Duodenal mucosa (tissue), 2 donors: Measurements from ENCODE around the gene PARP1.

Source experiments
- H3K27ac ChIP-seq: one replicate; pipeline ENCODE4 v1.7.0; 2013; ENCODE audit warnings: low read depth, low read length
- H3K27me3 ChIP-seq, 2 donors: one replicate each; pipeline ENCODE4 v1.7.0; 2013; ENCODE audit warnings: low read length in 2 of 2, control low read depth in 1 of 2; ENCODE audit not compliant: insufficient read depth in 2 of 2, control insufficient read depth in 1 of 2
- H3K36me3 ChIP-seq, 2 donors: one replicate each; pipeline ENCODE4 v1.7.0; 2013; ENCODE audit warnings: low read length in 2 of 2, control low read depth in 1 of 2; ENCODE audit not compliant: insufficient read depth in 2 of 2, control insufficient read depth in 1 of 2
- H3K4me1 ChIP-seq, 2 donors: one replicate each; pipeline ENCODE4 v1.7.0; 2013; ENCODE audit warnings: low read length in 2 of 2, control low read depth in 1 of 2; ENCODE audit not compliant: insufficient read depth in 2 of 2, control insufficient read depth in 1 of 2
- H3K4me3 ChIP-seq, 2 donors: one replicate each; pipeline ENCODE4 v1.7.0; 2013; ENCODE audit warnings: low read length in 2 of 2, low read depth in 1 of 2
- H3K9ac ChIP-seq, 2 donors: one replicate each; pipeline ENCODE4 v1.7.0; 2013; ENCODE audit warnings: low read length in 2 of 2, low read depth in 1 of 2
- H3K9me3 ChIP-seq, 2 donors: one replicate each; pipeline ENCODE4 v1.7.0; 2013; ENCODE audit warnings: low read length in 2 of 2, control low read depth in 1 of 2; ENCODE audit not compliant: control insufficient read depth in 1 of 2

PARP1 gene

GRCh38 chr1:226400519-226401354 is 7.2 kb downstream of the PARP1 start:
- no peak overlapping the region for H3K27ac ChIP-seq
- peaks cover 16 to 23% of the 10 kb centered on the region in 2 donors for H3K4me1 ChIP-seq
- H3K4me3 ChIP-seq: no peak overlapping the region

GRCh38 chr1:226397955-226398636 is 9.8 kb downstream of the PARP1 start:
- no peak overlapping the region for H3K9ac ChIP-seq
- no peaks in the 10 kb centered on the region for H3K9me3 ChIP-seq
- H3K4me3 ChIP-seq: no peak overlapping the region
- no peak overlapping the region for H3K27ac ChIP-seq
- H3K27me3 ChIP-seq: no peaks in the 10 kb centered on the region
- H3K36me3 ChIP-seq: peaks cover 26 to 68% of the 10 kb centered on the region in 2 donors
- no peaks in the 10 kb centered on the region for H3K4me1 ChIP-seq

More at GRCh38 chr1:226400519-226401354, 7.2 kb downstream of the PARP1 start:
- H3K9ac ChIP-seq: no peak overlapping the region
- no peaks in the 10 kb centered on the region for H3K27me3 ChIP-seq
- H3K9me3 ChIP-seq: no peaks in the 10 kb centered on the region
- H3K36me3 ChIP-seq: peaks cover 26 to 57% of the 10 kb centered on the region in 2 donors

GRCh38 chr1:226397011-226397926 is 10.6 kb downstream of the PARP1 start:
- Histone ChIP-seq H3K4me1 (no peaks in the 10 kb centered on the region), H3K27ac (no peak overlapping the region), H3K36me3 (peaks cover 26 to 63% of the 10 kb centered on the region in 2 donors), H3K9me3 (no peaks in the 10 kb centered on the region), H3K27me3 (no peaks in the 10 kb centered on the region), H3K9ac (no peak overlapping the region), H3K4me3 (no peak overlapping the region)

- Histone ChIP-seq H3K9ac (no peak overlapping the region), H3K27me3 (no peaks in the 10 kb centered on the region), H3K27ac (no peak overlapping the region), H3K4me1 (no peaks in the 10 kb centered on the region), H3K36me3 (peaks cover 18 to 63% of the 10 kb centered on the region in 2 donors), H3K4me3 (no peak overlapping the region), H3K9me3 (no peaks in the 10 kb centered on the region)
These were observed 12.1 kb downstream of the PARP1 start for GRCh38 chr1:226395753-226396152.

- Histone ChIP-seq H3K27ac (no peak overlapping the region), H3K9ac (no peak overlapping the region), H3K4me1 (no peaks in the 10 kb centered on the region), H3K27me3 (no peaks in the 10 kb centered on the region), H3K4me3 (no peak overlapping the region), H3K9me3 (no peaks in the 10 kb centered on the region), H3K36me3 (peaks cover 24 to 63% of the 10 kb centered on the region in 2 donors)
These were observed 13.4 kb downstream of the PARP1 start for GRCh38 chr1:226394462-226394861.

- no peaks in the 10 kb centered on the region for H3K27me3 ChIP-seq
- H3K27ac ChIP-seq: no peak overlapping the region
- H3K9me3 ChIP-seq: no peaks in the 10 kb centered on the region
- H3K4me1 ChIP-seq: no peaks in the 10 kb centered on the region
- H3K4me3 ChIP-seq: no peak overlapping the region
- H3K36me3 ChIP-seq: peaks cover 29 to 78% of the 10 kb centered on the region in 2 donors
- no peak overlapping the region for H3K9ac ChIP-seq
These were observed 17.2 kb downstream of the PARP1 start for GRCh38 chr1:226390681-226391080.

- Histone ChIP-seq H3K9ac (no peak overlapping the region), H3K9me3 (no peaks in the 10 kb centered on the region), H3K36me3 (peaks cover 45 to 93% of the 10 kb centered on the region in 2 donors), H3K27me3 (no peaks in the 10 kb centered on the region), H3K4me3 (no peak overlapping the region), H3K27ac (no peak overlapping the region), H3K4me1 (no peaks in the 10 kb centered on the region)
These were observed 19.8 kb downstream of the PARP1 start for GRCh38 chr1:226388131-226388530.

GRCh38 chr1:226384717-226385116 is 23.2 kb downstream of the PARP1 start:
- Histone ChIP-seq H3K9ac (no peak overlapping the region), H3K9me3 (no peaks in the 10 kb centered on the region), H3K4me3 (no peak overlapping the region), H3K36me3 (peaks cover 60 to 100% of the 10 kb centered on the region in 2 donors), H3K27me3 (no peaks in the 10 kb centered on the region), H3K27ac (no peak overlapping the region), H3K4me1 (no peaks in the 10 kb centered on the region)

GRCh38 chr1:226384040-226384439 is 23.9 kb downstream of the PARP1 start:
- H3K27me3 ChIP-seq: no peaks in the 10 kb centered on the region
- peaks cover 57 to 100% of the 10 kb centered on the region in 2 donors for H3K36me3 ChIP-seq
- H3K4me1 ChIP-seq: no peaks in the 10 kb centered on the region
- H3K9me3 ChIP-seq: no peaks in the 10 kb centered on the region
- H3K27ac ChIP-seq: no peak overlapping the region
- H3K9ac ChIP-seq: no peak overlapping the region
- no peak overlapping the region for H3K4me3 ChIP-seq
